AG04450 (cell line): ENCODE measurements around the gene HBQ1. TPM values are rescaled to one million over a fixed set of nuclear protein-coding genes. Genes with fewer than 3 reads are reported as not detected.

Experiments
- CTCF ChIA-PET: fragments of 300-600, 350-600 bp; formaldehyde crosslinking; extraction: SDS; loops from one replicate; lab custom pipeline; 2022; ENCODE audit warnings: antibody characterized with exemption, inconsistent platforms; lab: Charles Lee
- POLR2A ChIA-PET: fragments of 350-600 bp; formaldehyde crosslinking; extraction: SDS; loops from one replicate; lab custom pipeline; 2021; ENCODE audit warnings: antibody characterized with exemption, inconsistent platforms; lab: Yijun Ruan, JAX
- DNase-seq: peaks from one replicate; pipeline ENCODE4 v3.0.0-alpha.2; 2011; ENCODE audit warnings: low read depth, low spot score
- H3K27ac ChIP-seq: one replicate; pipeline ENCODE4 v1.5.1; 2012; ENCODE audit warnings: low read depth, low read length, control low read depth
- H3K27me3 ChIP-seq: one replicate; pipeline ENCODE4 v1.6.0; 2012; ENCODE audit warnings: low read length; ENCODE audit not compliant: control insufficient read depth, insufficient read depth
- H3K4me3 ChIP-seq: 2 replicates; pipeline ENCODE4 v1.5.1; 2011; ENCODE audit warnings: mild to moderate bottlenecking, low read depth, low read length, control low read depth
- H3K9me3 ChIP-seq: 2 replicates; pipeline ENCODE4 v1.5.1; 2012; ENCODE audit warnings: low read length; ENCODE audit not compliant: control insufficient read depth, insufficient read depth
- polyA minus RNA-seq: library from RNA; depleted of rRNA, polyadenylated mRNA; stranded (reverse); fragments of >200 nt; gene quantifications from 2 replicates; pipeline ENCODE4 v1.2.3, GENCODE V29; 2011; rRNA and poly(A)+ RNA removed
- polyA plus RNA-seq: library from polyadenylated mRNA; depleted of rRNA; stranded (reverse); fragments of >200 nt; gene quantifications from 2 replicates; pipeline ENCODE4 v1.2.3, GENCODE V29; 2011; rRNA removed
- TF ChIP-seq, protein P1 (sequence below): IDR thresholded peaks from 2 replicates; pipeline ENCODE4 v1.5.1; 2011; ENCODE audit warnings: low read depth, low read length, control low read depth, inconsistent platforms

The HBQ1 gene
- polyA plus RNA-seq (not detected in 2 replicates), polyA minus RNA-seq (not detected in 2 replicates)

DNA sequence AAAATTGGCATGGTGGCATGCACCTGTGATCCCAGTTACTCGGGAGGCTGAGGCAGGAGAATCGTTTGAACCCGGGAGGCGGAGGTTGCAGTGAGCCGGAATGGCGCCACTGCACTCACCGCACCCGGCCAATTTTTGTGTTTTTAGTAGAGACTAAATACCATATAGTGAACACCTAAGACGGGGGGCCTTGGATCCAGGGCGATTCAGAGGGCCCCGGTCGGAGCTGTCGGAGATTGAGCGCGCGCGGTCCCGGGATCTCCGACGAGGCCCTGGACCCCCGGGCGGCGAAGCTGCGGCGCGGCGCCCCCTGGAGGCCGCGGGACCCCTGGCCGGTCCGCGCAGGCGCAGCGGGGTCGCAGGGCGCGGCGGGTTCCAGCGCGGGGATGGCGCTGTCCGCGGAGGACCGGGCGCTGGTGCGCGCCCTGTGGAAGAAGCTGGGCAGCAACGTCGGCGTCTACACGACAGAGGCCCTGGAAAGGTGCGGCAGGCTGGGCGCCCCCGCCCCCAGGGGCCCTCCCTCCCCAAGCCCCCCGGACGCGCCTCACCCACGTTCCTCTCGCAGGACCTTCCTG lies at the start of gene HBQ1:
Gene HBQ1, plus strand, starts transcription at position 359 of the 575 bp plus-strand sequence. Its CDS starts 28 bp downstream, at position 387.
- no peak for DNase-seq
- Histone ChIP-seq H3K27me3 (peaks cover 31% of the 10 kb centered on the region), H3K27ac (no peak within 1 kb of the TSS), H3K9me3 (no peaks in the 10 kb centered on the region), H3K4me3 (peak within 1 kb of the TSS; percentile 50)
- ChIA-PET POLR2A (interaction anchor here (1.1 kb wide), 1 partner anchor 73 kb away, joined by 5 read pairs; no protein-coding TSS in a partner anchor), CTCF (interaction anchor here (0.5 to 4.0 kb wide), 11 partner anchors 12 to 127 kb away, joined by 3 to 89 read pairs (median 4); partner anchors contain the start of genes POLR3K and SNRNP25)
- TF ChIP-seq, protein P1, sequence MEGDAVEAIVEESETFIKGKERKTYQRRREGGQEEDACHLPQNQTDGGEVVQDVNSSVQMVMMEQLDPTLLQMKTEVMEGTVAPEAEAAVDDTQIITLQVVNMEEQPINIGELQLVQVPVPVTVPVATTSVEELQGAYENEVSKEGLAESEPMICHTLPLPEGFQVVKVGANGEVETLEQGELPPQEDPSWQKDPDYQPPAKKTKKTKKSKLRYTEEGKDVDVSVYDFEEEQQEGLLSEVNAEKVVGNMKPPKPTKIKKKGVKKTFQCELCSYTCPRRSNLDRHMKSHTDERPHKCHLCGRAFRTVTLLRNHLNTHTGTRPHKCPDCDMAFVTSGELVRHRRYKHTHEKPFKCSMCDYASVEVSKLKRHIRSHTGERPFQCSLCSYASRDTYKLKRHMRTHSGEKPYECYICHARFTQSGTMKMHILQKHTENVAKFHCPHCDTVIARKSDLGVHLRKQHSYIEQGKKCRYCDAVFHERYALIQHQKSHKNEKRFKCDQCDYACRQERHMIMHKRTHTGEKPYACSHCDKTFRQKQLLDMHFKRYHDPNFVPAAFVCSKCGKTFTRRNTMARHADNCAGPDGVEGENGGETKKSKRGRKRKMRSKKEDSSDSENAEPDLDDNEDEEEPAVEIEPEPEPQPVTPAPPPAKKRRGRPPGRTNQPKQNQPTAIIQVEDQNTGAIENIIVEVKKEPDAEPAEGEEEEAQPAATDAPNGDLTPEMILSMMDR: peak; percentile 13; the same call in 1 of the 2 replicates

DNA sequence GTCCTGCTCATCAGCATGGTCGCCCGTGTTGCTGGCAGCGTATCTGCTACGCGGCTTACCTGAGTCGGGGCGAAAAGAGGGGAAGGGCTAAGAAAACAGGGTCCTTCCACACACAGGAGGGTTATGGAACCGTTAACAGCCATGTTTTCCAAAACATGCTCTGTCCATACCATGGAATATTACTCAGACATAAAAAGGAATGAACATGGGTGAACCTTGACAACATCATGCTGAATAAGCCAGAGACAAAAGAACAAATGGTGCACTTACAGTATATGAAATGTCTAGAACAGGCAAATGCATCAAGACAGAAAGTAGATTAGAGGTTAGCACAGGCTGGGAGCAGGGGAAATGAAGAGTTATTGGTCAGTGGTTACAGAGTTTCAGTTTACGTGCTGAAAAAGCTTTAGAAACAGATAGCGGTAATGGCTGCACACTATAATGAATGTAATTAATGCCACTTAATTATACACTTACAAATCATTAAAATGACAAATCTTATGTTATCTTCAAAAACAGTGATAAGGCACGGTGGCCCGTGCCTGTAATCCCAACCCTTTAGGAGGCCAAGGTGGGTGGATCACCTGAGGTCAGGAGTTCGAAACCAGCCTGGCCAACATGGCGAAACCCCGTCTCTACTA lies 49.6 kb upstream of the HBQ1 start:
- H3K27me3 ChIP-seq: no peaks in the 10 kb centered on the region
- no peak overlapping the region for H3K4me3 ChIP-seq
- ChIA-PET POLR2A (no interaction called here), CTCF (interaction anchor here (0.8 to 1.6 kb wide), 2 partner anchors 13 to 65 kb away, joined by 4 read pairs; no protein-coding TSS in a partner anchor)
- DNase-seq: no peak
- H3K9me3 ChIP-seq: no peaks in the 10 kb centered on the region
- H3K27ac ChIP-seq: no peak overlapping the region
- TF ChIP-seq, protein P1: no peak

DNA sequence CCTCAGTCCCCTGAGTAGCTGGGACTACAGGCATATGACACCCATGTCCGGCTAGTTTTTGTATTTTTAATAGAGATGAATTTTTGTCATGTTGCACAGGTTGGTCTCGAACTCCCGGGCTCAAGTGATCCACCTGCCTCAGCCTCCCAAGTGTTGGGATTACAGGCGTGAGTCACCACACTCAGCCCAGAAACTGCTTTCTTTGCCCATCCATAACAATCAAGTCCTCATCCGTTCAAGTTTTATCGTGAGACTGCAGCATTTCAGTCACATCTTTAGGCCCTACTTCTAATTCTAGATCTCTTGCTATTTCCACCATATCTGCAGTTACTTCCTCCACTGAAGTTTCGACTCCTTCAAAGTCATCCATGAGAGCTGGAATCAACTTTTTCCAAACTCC lies 48.1 kb upstream of the HBQ1 start:
- Histone ChIP-seq H3K4me3 (no peak overlapping the region), H3K27ac (no peak overlapping the region), H3K27me3 (no peaks in the 10 kb centered on the region), H3K9me3 (no peaks in the 10 kb centered on the region)
- no peak for DNase-seq
- POLR2A ChIA-PET: no interaction called here
- CTCF ChIA-PET: interaction anchor here (1.1 to 4.2 kb wide), 4 partner anchors 9 to 66 kb away, joined by 3 to 16 read pairs (median 4); no protein-coding TSS in a partner anchor
- TF ChIP-seq, protein P1: no peak

DNA sequence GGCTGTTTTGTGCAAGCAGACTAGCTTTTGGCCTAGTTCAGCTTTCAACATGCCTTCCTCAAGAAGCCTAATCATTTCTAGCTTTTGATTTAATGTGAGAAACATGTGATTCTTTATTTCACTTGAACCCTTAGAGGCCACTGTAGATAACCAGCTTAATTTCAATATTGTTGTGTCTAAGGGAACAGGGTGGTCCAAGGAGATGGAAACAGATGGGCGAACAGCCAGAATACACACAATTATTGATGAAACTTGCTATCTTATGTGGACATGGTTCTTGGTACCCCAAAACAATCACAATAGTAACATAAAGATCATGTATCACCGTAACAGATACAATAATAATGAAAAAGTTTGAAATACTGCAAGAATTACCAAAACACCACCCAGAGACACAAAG lies 46.5 kb upstream of the HBQ1 start:
- H3K9me3 ChIP-seq: no peaks in the 10 kb centered on the region
- no peaks in the 10 kb centered on the region for H3K27me3 ChIP-seq
- CTCF ChIA-PET: interaction anchor here (1.4 to 4.2 kb wide), 3 partner anchors 13 to 37 kb away, joined by 3 to 16 read pairs (median 4); no protein-coding TSS in a partner anchor
- H3K4me3 ChIP-seq: no peak overlapping the region
- H3K27ac ChIP-seq: no peak overlapping the region
- POLR2A ChIA-PET: no interaction called here
- DNase-seq: no peak
- TF ChIP-seq, protein P1: no peak

DNA sequence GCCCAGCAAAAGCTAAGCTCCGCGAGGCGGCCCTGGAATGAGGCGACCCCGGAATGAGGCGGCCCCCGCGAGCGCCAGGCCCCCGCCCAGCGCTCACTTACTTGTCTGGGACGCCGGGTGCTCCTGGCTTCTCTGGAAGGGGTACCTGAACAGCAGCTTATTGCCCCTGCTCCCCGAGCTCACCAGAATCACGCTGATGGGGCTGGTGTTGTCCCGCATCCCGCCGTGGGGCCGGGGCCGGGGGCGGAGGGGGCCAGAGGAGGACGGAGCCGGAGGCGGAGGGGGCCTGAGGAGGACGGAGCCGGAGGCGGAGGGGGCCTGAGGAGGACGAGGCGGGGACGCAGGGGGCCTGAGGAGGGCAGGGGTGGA lies 42.2 kb upstream of the HBQ1 start:
- ChIA-PET CTCF (interaction anchor here (0.7 to 1.4 kb wide), 2 partner anchors 41 to 44 kb away, joined by 3 to 9 read pairs; no protein-coding TSS in a partner anchor), POLR2A (no interaction called here)
- Histone ChIP-seq H3K9me3 (no peaks in the 10 kb centered on the region; the same call in 1 of the 2 replicates), H3K27ac (no peak overlapping the region), H3K4me3 (peak overlapping the region; percentile 72), H3K27me3 (no peaks in the 10 kb centered on the region)
- DNase-seq: no peak
- TF ChIP-seq, protein P1: no peak
